Keratinocyte (primary cell): Measurements from ENCODE around the gene CPPED1. TPM values are rescaled to one million over a fixed set of nuclear protein-coding genes. Genes with fewer than 3 reads are reported as not detected.

Source experiments
- DNase-seq: peaks from one replicate; pipeline ENCODE4 v3.0.0-alpha.2; 2011; ENCODE audit warnings: low read depth, missing footprints, low spot score
- FAIRE-seq: peaks from 2 replicates; lab custom pipeline; 2011; peaks lifted over from hg19 to GRCh38; lab: Jason Lieb, UNC
- H2AFZ ChIP-seq: 2 replicates; pipeline ENCODE4 v1.6.0; 2012; ENCODE audit warnings: low read length, control low read depth, inconsistent platforms; ENCODE audit not compliant: control insufficient read depth
- H3K27ac ChIP-seq: 2 replicates; pipeline ENCODE4 v1.5.1; 2011; ENCODE audit warnings: low read length; ENCODE audit not compliant: control insufficient read depth, insufficient read depth
- H3K27me3 ChIP-seq: 3 replicates; pipeline ENCODE4 v1.6.0; 2011; ENCODE audit warnings: low read length; ENCODE audit not compliant: control insufficient read depth, insufficient read depth; ENCODE audit errors: extremely low read depth
- H3K36me3 ChIP-seq, 2 experiments: 2 replicates in 1 of 2; 3 replicates in 1 of 2; pipeline ENCODE4 v1.5.1; 2011; ENCODE audit warnings: low read length in 2 of 2, mild to moderate bottlenecking in 1 of 2; ENCODE audit not compliant: control insufficient read depth in 2 of 2, insufficient read depth in 2 of 2; ENCODE audit errors: extremely low read depth in 1 of 2
- H3K4me1 ChIP-seq: 3 replicates; pipeline ENCODE4 v1.5.1; 2011; ENCODE audit warnings: low read length; ENCODE audit not compliant: control insufficient read depth, insufficient read depth; ENCODE audit errors: extremely low read depth
- H3K4me2 ChIP-seq: 3 replicates; pipeline ENCODE4 v1.6.0; 2011; ENCODE audit warnings: low read depth, low read length; ENCODE audit not compliant: control insufficient read depth, insufficient read depth; ENCODE audit errors: extremely low read depth
- H3K4me3 ChIP-seq, 3 experiments: fragments of 200-600 bp in 1 of 3; sonication (generic) in 1 of 3; 2 replicates in 2 of 3; 3 replicates in 1 of 3; pipeline ENCODE4 v1.5.1; 2011 to 2016; ENCODE audit warnings: low read length in 3 of 3, mild to moderate bottlenecking in 3 of 3, control low read depth in 2 of 3, inconsistent platforms in 1 of 3, low read depth in 1 of 3, mixed read lengths in 1 of 3, mixed run types in 1 of 3, moderate library complexity in 1 of 3; ENCODE audit not compliant: control insufficient read depth in 2 of 3, insufficient read depth in 2 of 3; ENCODE audit errors: extremely low read depth in 1 of 3
- H3K79me2 ChIP-seq: 2 replicates; pipeline ENCODE4 v1.6.0; 2012; ENCODE audit warnings: low read length; ENCODE audit not compliant: control insufficient read depth, insufficient read depth
- H3K9ac ChIP-seq: 3 replicates; pipeline ENCODE4 v1.6.0; 2011; ENCODE audit warnings: low read length; ENCODE audit not compliant: control insufficient read depth, insufficient read depth; ENCODE audit errors: extremely low read depth
- H3K9me1 ChIP-seq: 3 replicates; pipeline ENCODE4 v1.6.0; 2011; ENCODE audit warnings: low read length; ENCODE audit not compliant: control insufficient read depth, insufficient read depth; ENCODE audit errors: extremely low read depth
- H3K9me3 ChIP-seq: 2 replicates; pipeline ENCODE4 v1.5.1; 2012; ENCODE audit warnings: low read depth, low read length; ENCODE audit not compliant: control insufficient read depth
- H4K20me1 ChIP-seq: 3 replicates; pipeline ENCODE4 v1.6.0; 2011; ENCODE audit warnings: low read length; ENCODE audit not compliant: control insufficient read depth, insufficient read depth; ENCODE audit errors: extremely low read depth
- CTCF ChIP-seq, 3 experiments: IDR thresholded peaks in 1 of 3; conservative IDR thresholded peaks in 1 of 3; optimal IDR thresholded peaks in 1 of 3; 2 replicates in 2 of 3; 3 replicates in 1 of 3; pipeline versions ENCODE3 to v1.5.1; 2011; ENCODE audit warnings: low read length in 3 of 3, mild to moderate bottlenecking in 3 of 3, moderate library complexity in 2 of 3, control low read depth in 1 of 3, inconsistent platforms in 1 of 3; ENCODE audit not compliant: insufficient read depth in 2 of 3; ENCODE audit errors: extremely low read depth in 1 of 3
- EZH2 ChIP-seq: IDR thresholded peaks from one replicate; pipeline ENCODE4 v1.6.1; 2012; ENCODE audit warnings: inconsistent platforms, mild to moderate bottlenecking, low read length, moderate library complexity
- dilution Hi-C: fragments of 300-500 bp; cut with MboI; formaldehyde crosslinking; loops from one replicate; pipeline ENCODE4 v1.7.0; 2020; ENCODE audit warnings: low sequenced_read_pairs; ENCODE audit not compliant: extremely low pct_ligation_motif_present
- polyA plus RNA-seq, 5 experiments: library from polyadenylated mRNA; depleted of rRNA in 3 of 5; stranded (reverse) in 3 of 5; stranded (forward) in 1 of 5; unstranded in 1 of 5; fragments of >200 nt; gene quantifications; 1 replicate in 1 of 5; 2 replicates in 3 of 5; 3 replicates in 1 of 5; pipeline versions ENCODE4 v1.2.1 to v1.2.3, GENCODE V29; 2011 to 2012; ENCODE audit warnings: missing spikeins in 2 of 5, low read depth in 1 of 5, low replicate concordance in 1 of 5

CPPED1 gene
- polyA plus RNA-seq, 1 donor (not counting 4 experiments of a cell fraction or from before 2014, with no cell fraction given): 14.4 TPM

DNA sequence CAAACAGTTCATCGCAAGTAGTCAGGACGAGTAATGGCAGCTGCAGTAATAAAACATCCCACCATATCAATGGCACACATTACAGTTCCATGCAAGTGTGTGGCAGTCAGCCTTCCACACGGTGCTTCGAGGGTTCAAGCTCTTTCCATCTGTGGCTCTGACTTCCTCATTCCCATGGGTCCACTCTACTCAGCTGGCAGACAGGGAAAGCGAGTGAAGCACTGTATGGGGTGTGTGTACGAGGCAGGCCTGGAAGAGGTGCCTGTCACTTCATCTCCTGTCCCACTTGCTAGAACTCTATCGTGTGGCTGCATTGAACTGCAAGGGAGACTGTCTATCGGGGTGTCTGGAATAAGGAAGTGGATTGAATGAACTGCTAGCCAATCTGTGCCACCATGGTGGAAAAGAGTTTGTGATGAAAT is 160.6 kb downstream of the CPPED1 start:
- H3K36me3 ChIP-seq: no peaks in the 10 kb centered on the region
- dilution Hi-C loops: no loop called here
- no peak for FAIRE-seq
- no peaks in the 10 kb centered on the region for H3K9me3 ChIP-seq
- H3K4me2 ChIP-seq: no peak overlapping the region
- no peaks in the 10 kb centered on the region for H3K79me2 ChIP-seq
- no peak overlapping the region for H3K4me3 ChIP-seq
- TF ChIP-seq CTCF (optimal IDR thresholded peaks at IDR 0.05 in 1 of 3, IDR thresholded peaks at IDR 0.05 in 1 of 3, conservative IDR thresholded peaks at IDR 0.05 in 1 of 3; ENCODE audit: extremely low read depth in 1 of 3, insufficient read depth in 2 of 3, low read length in 3 of 3): no peak
- TF ChIP-seq EZH2: no peak
- H3K9me1 ChIP-seq: no peaks in the 10 kb centered on the region
- H2AFZ ChIP-seq: no peak overlapping the region
- H3K9ac ChIP-seq: no peak overlapping the region
- peaks cover 2% of the 10 kb centered on the region for H3K4me1 ChIP-seq
- H3K27ac ChIP-seq: no peak overlapping the region
- H3K27me3 ChIP-seq: no peaks in the 10 kb centered on the region
- no peak for DNase-seq
- no peaks in the 10 kb centered on the region for H4K20me1 ChIP-seq

DNA sequence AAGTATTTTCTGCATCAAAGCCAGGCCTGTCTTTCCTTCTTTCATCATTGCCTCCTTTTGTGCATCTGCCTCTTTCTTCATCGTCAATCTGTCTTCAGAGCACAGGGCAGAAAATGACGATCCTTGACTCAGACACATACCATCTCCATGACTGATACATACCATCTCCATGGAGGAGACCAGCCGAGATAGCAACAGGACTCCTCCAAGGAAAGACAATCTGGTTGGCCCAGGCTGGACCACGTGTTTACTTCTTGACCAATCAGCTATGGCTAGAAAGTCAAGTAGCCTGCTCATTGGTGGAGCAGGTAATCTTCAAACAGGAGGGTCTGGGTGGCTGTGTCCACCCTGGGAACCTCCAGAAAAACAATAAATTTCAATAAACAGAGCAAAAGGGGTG is 164.6 kb downstream of the CPPED1 start:
- Histone ChIP-seq H3K4me3 (no peak overlapping the region), H3K9me3 (no peaks in the 10 kb centered on the region), H3K4me2 (no peak overlapping the region), H3K4me1 (no peaks in the 10 kb centered on the region), H3K27ac (no peak overlapping the region), H2AFZ (no peak overlapping the region), H3K36me3 (no peaks in the 10 kb centered on the region), H3K27me3 (no peaks in the 10 kb centered on the region), H4K20me1 (no peaks in the 10 kb centered on the region), H3K79me2 (no peaks in the 10 kb centered on the region), H3K9me1 (no peaks in the 10 kb centered on the region), H3K9ac (no peak overlapping the region)
- dilution Hi-C loops: no loop called here
- FAIRE-seq (no peak), DNase-seq (no peak)
- TF ChIP-seq EZH2 (no peak), CTCF (optimal IDR thresholded peaks at IDR 0.05 in 1 of 3, IDR thresholded peaks at IDR 0.05 in 1 of 3, conservative IDR thresholded peaks at IDR 0.05 in 1 of 3; ENCODE audit: extremely low read depth in 1 of 3, insufficient read depth in 2 of 3, low read length in 3 of 3) (no peak)
